Measurements from ENCODE around the gene MFSD6L.

The MFSD6L gene, protein sequence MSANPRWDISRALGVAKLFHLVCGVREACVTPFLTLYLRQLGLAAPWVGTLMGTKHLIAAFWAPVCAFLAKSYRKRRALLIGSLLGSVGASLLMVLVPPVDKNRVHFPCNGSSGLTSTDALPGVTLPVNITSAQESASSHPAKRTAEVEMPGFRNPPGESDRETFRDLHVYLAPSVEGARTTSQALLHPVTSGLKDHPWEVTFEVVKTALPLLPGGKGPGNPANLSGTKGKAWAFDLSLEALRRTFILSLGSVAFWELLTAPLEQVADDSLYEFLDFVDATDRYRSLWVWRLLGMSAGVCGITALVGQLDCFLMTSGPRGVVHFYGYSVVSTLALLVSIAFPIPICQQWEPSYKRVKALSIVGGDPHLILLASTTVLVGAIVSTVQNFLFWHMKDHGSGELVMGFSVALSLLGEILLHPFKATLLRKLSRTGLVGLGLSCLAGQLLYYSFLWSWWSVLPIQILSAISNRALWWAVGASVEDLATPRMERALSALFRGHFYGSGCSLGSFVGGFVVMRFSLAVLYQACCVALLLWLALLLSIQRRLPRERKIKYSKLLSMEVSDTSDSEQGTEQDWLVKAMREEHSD

DNA sequence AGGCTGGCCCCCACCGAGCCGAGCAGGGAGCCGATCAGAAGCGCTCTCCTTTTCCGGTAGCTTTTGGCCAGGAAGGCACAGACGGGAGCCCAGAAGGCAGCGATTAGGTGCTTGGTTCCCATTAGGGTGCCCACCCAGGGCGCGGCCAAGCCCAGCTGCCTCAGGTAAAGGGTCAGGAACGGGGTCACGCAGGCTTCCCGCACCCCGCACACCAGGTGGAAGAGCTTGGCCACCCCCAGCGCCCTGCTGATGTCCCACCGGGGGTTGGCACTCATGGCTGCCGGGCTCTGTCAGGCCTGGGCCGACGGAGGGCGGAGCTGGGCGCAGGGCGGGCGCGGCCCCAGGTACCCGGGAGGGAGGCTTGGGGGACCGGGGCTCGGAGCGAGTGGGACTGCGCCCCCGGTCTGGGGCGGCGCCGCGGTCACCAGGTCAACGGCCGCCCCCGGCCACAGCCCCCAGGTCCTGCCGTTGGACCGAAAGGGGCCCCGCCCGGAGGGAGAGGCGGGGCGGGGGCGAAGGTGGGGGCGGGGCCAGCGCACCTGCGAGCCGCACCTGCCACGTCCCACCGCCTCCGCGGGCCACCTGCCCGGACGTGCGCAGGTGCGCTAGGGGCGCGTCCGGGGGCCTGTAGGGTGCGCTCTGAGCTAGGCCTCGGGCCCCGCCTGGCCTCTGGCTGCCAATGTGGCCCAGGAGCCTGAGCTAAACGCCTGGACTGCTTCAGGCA, at the start of gene MFSD6L:
MFSD6L (minus strand) TSS at position 520 of the 724 bp plus-strand sequence; CDS start at position 275, 245 bp downstream.
- no peak within 1 kb of the TSS for H3K4me3 ChIP-seq (ENCODE audit: low read depth, low read length)
- TF ChIP-seq, protein P1, sequence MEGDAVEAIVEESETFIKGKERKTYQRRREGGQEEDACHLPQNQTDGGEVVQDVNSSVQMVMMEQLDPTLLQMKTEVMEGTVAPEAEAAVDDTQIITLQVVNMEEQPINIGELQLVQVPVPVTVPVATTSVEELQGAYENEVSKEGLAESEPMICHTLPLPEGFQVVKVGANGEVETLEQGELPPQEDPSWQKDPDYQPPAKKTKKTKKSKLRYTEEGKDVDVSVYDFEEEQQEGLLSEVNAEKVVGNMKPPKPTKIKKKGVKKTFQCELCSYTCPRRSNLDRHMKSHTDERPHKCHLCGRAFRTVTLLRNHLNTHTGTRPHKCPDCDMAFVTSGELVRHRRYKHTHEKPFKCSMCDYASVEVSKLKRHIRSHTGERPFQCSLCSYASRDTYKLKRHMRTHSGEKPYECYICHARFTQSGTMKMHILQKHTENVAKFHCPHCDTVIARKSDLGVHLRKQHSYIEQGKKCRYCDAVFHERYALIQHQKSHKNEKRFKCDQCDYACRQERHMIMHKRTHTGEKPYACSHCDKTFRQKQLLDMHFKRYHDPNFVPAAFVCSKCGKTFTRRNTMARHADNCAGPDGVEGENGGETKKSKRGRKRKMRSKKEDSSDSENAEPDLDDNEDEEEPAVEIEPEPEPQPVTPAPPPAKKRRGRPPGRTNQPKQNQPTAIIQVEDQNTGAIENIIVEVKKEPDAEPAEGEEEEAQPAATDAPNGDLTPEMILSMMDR (IDR thresholded peaks at IDR 0.05; ENCODE audit: borderline replicate concordance, insufficient read depth, low read depth, low read length): no peak

DNA sequence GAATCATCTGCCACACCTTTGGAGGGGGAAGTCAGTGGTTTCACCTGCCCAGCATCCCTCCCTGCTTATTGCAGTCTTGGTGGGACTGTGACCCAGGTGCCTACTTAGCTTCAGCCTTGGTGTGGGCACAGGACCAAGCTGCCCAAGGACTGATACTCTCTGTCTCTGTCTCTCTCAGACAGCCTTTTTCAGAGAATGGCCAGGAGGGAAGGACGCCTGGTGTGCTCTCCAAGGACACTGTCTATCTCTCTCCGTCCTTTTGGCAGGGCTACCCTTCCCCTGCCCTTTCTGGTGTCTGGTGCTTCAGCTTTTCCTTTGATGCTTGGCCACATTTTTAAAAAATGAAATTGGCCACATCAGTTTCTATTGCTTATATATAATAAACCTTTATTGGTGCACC, 48.7 kb upstream of the MFSD6L start:
- no peak overlapping the region for H3K4me3 ChIP-seq (ENCODE audit: low read depth, low read length)
- TF ChIP-seq, protein P1 (IDR thresholded peaks at IDR 0.05; ENCODE audit: borderline replicate concordance, insufficient read depth, low read depth, low read length): no peak

DNA sequence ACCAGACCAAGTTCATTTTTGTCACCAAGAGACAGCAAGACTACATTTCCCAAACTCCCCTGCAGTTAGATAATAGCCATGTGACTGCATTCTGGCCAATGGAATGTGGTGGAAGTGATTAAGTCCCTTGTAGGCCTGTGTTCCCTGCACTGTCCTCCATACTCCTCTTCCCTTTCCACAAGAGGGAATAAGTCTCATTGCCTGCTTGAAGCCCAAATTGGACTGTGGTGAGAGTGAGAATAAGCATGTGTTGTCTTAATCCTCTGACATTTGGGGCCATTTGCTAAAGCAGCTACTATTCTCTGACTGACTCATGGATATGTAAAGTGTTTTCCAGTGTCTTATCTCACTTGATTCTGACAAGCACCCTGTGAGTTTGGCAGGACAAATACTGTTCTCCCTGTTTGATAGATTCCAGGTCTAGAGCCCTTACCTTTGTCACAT, 47.6 kb upstream of the MFSD6L start:
- H3K4me3 ChIP-seq (ENCODE audit: low read depth, low read length): no peak overlapping the region
- TF ChIP-seq, protein P1 (IDR thresholded peaks at IDR 0.05; ENCODE audit: borderline replicate concordance, insufficient read depth, low read depth, low read length): no peak

DNA sequence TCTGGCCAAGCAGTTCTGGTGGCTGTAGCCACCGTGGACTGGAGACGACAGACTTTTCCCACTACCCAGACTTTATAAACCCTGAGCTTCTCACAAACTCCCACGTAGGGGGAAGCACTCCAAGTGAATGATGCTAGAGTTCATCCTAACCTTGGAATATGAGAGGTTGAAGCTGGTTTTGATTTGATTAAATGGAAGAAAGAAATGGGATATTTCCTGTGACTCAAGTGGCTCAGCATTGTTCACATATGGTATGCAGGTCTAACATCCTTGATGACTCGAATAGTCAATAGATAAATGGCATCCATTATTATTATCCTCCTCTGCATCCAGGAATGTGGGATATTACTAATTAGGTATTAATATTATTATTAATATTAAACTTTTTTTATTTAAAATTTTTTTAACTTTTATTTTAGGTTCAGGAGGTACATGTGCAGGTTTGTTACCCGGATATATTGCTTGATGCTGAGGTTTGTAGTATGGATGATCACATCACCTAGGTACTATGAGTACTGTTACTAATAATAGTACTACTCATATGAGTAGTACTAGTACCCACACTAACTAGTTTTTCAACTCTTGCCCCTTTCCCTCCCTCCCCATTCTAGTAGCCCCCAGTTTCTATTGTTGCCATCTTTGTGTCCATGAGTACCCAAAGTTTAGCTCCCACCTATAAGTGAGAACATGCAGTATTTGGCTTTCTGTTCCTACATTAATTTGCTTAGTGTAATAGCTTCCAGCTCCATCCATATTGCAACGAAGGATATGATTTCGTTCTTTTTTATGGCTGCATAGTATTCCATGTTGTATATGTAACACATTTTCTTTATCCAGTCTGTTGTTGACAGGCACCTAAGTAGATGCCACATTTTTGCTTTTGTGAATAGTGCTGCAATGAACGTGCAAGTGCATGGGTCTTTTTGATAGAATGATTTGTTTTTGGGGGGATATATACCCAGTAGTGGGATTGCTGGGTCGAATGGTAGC, 45.4 kb upstream of the MFSD6L start:
- H3K4me3 ChIP-seq (ENCODE audit: low read depth, low read length): no peak overlapping the region
- TF ChIP-seq, protein P1 (IDR thresholded peaks at IDR 0.05; ENCODE audit: borderline replicate concordance, insufficient read depth, low read depth, low read length): no peak

DNA sequence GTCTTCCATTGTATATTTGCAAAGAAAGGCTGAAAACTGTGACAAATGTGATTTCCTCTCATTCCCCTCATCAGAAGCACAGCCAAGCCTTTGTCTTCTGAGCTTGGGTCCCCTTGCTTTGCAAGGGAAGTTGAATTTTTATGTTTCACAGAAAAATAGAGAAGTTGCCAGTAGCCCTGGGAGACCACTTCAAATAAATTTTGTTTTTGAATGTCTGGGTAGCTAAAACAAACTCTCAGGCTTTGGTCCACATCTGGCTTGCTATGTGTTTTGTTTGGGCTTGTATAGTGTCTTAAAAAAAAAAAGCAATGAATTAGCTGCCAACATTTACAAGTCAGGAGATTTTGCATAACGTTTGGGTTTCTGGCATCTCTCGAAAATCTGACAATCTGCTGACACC, 44.2 kb upstream of the MFSD6L start:
- TF ChIP-seq, protein P1 (IDR thresholded peaks at IDR 0.05; ENCODE audit: borderline replicate concordance, insufficient read depth, low read depth, low read length): no peak
- H3K4me3 ChIP-seq (ENCODE audit: low read depth, low read length): no peak overlapping the region

DNA sequence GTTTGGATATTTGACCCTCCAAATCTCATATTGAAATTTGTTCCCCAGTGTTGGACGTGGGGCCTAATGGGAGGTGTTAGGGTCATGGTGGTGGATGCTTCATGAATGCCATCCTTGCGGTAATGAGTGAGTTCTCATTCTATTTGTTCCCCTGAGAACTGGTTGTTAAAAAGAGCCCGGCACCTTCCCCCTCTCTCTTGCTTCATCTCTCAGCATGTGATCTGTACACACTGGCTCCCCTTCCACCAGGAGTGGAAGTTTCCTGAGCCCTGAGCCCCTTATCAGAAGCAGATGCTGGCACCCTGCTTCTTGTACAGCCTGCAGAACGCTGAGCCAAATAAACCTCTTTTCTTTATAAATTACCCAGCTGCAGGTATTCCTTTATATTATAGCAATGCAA, 42.7 kb upstream of the MFSD6L start:
- TF ChIP-seq, protein P1 (IDR thresholded peaks at IDR 0.05; ENCODE audit: borderline replicate concordance, insufficient read depth, low read depth, low read length): no peak
- H3K4me3 ChIP-seq (ENCODE audit: low read depth, low read length): no peak overlapping the region
